Stimulated activated memory B cell treated with anti-CD40 and anti-IgM and Interleukin-4, amounts not matched to agents 10 μg/mL and 1 μg/mL and 100 μg/mL, for 72 hours (primary cell): ENCODE measurements around the gene UBAP1L.
A peak's percentile ranks its signal among the peaks of the same experiment; 100 is the strongest.
"Not testable (repeated sequence)": the region's sequence is repeated elsewhere in the genome, so short reads cannot be mapped to it uniquely, and the experiment has no call there.

Source experiments
- ATAC-seq: fragments of 150-1000 bp; cut with Tn5 transposase; 2 replicates; pipeline ENCODE4 v1.10.0; 2021
- H3K27ac Mint-ChIP-seq: one replicate; pipeline ENCODE4 v1.8.0; 2022; ENCODE audit warnings: mild to moderate bottlenecking, mixed read lengths
- H3K27me3 Mint-ChIP-seq: one replicate; pipeline ENCODE4 v1.8.0; 2022; ENCODE audit warnings: mixed read lengths
- H3K36me3 Mint-ChIP-seq: one replicate; pipeline ENCODE4 v1.8.0; 2022; ENCODE audit warnings: mixed read lengths
- H3K4me1 Mint-ChIP-seq: one replicate; pipeline ENCODE4 v1.8.0; 2022; ENCODE audit warnings: mixed read lengths
- H3K4me3 Mint-ChIP-seq: one replicate; pipeline ENCODE4 v1.8.0; 2022; ENCODE audit warnings: mild to moderate bottlenecking, moderate library complexity, mixed read lengths
- H3K9me3 Mint-ChIP-seq: one replicate; pipeline ENCODE4 v1.8.0; 2022; ENCODE audit warnings: mixed read lengths

The UBAP1L gene

GRCh38 chr15:65054333-65055200 is 60.4 kb downstream of the UBAP1L start:
- Mint-ChIP-seq H3K27ac (no peak overlapping the region), H3K27me3 (peaks cover 19% of the 10 kb centered on the region), H3K9me3 (no peaks in the 10 kb centered on the region), H3K36me3 (no peaks in the 10 kb centered on the region), H3K4me1 (peaks cover 18% of the 10 kb centered on the region), H3K4me3 (no peak overlapping the region)
- ATAC-seq: peak; percentile 60

- Mint-ChIP-seq H3K27ac (no peak overlapping the region), H3K36me3 (no peaks in the 10 kb centered on the region), H3K4me1 (peaks cover 25% of the 10 kb centered on the region), H3K4me3 (no peak overlapping the region), H3K27me3 (peaks cover 19% of the 10 kb centered on the region), H3K9me3 (no peaks in the 10 kb centered on the region)
- no peak for ATAC-seq
Measured at GRCh38 chr15:65052956-65053355, 62.0 kb downstream of the UBAP1L start.

- Mint-ChIP-seq H3K4me1 (peaks cover 25% of the 10 kb centered on the region), H3K4me3 (no peak overlapping the region), H3K36me3 (no peaks in the 10 kb centered on the region), H3K9me3 (no peaks in the 10 kb centered on the region), H3K27ac (no peak overlapping the region), H3K27me3 (peaks cover 8% of the 10 kb centered on the region)
- ATAC-seq: no peak
Measured at GRCh38 chr15:65051266-65051665, 63.7 kb downstream of the UBAP1L start.

GRCh38 chr15:65050270-65050669 is 64.7 kb downstream of the UBAP1L start:
- peaks cover 25% of the 10 kb centered on the region for H3K4me1 Mint-ChIP-seq
- H3K27me3 Mint-ChIP-seq: peaks cover 3% of the 10 kb centered on the region
- no peak overlapping the region for H3K27ac Mint-ChIP-seq
- no peaks in the 10 kb centered on the region for H3K9me3 Mint-ChIP-seq
- no peak for ATAC-seq
- no peak overlapping the region for H3K4me3 Mint-ChIP-seq
- no peaks in the 10 kb centered on the region for H3K36me3 Mint-ChIP-seq

GRCh38 chr15:65049418-65049840 is 65.6 kb downstream of the UBAP1L start:
- no peak overlapping the region for H3K27ac Mint-ChIP-seq
- peaks cover 9% of the 10 kb centered on the region for H3K27me3 Mint-ChIP-seq
- no peaks in the 10 kb centered on the region for H3K36me3 Mint-ChIP-seq
- H3K4me1 Mint-ChIP-seq: peaks cover 25% of the 10 kb centered on the region
- peak; percentile 93 for ATAC-seq
- H3K4me3 Mint-ChIP-seq: peak overlapping the region; percentile 61
- no peaks in the 10 kb centered on the region for H3K9me3 Mint-ChIP-seq

- peaks cover 9% of the 10 kb centered on the region for H3K27me3 Mint-ChIP-seq
- no peak overlapping the region for H3K4me3 Mint-ChIP-seq
- H3K9me3 Mint-ChIP-seq: no peaks in the 10 kb centered on the region
- H3K4me1 Mint-ChIP-seq: peaks cover 25% of the 10 kb centered on the region
- no peak overlapping the region for H3K27ac Mint-ChIP-seq
- no peaks in the 10 kb centered on the region for H3K36me3 Mint-ChIP-seq
- no peak for ATAC-seq
Measured at GRCh38 chr15:65048241-65048640, 66.8 kb downstream of the UBAP1L start.

GRCh38 chr15:65044724-65045481 is 70.1 kb downstream of the UBAP1L start, which contains the start of gene SLC51B:
SLC51B (plus strand) TSS chr15:65045387; CDS start chr15:65050005, 4,618 bp downstream.
- ATAC-seq: no peak
- Mint-ChIP-seq H3K4me1 (peaks cover 10% of the 10 kb centered on the region), H3K4me3 (no peak within 1 kb of the TSS), H3K9me3 (no peaks in the 10 kb centered on the region), H3K27ac (no peak within 1 kb of the TSS), H3K27me3 (peaks cover 9% of the 10 kb centered on the region), H3K36me3 (no peaks in the 10 kb centered on the region)

- H3K27me3 Mint-ChIP-seq, H3K9me3 Mint-ChIP-seq, ATAC-seq, H3K4me1 Mint-ChIP-seq, H3K36me3 Mint-ChIP-seq, H3K4me3 Mint-ChIP-seq, H3K27ac Mint-ChIP-seq: not testable (repeated sequence)
Measured at GRCh38 chr15:65044218-65044617, 70.8 kb downstream of the UBAP1L start.

- Mint-ChIP-seq H3K36me3 (no peaks in the 10 kb centered on the region), H3K4me1 (no peaks in the 10 kb centered on the region), H3K4me3 (no peak overlapping the region), H3K9me3 (no peaks in the 10 kb centered on the region), H3K27me3 (peaks cover 9% of the 10 kb centered on the region), H3K27ac (no peak overlapping the region)
- no peak for ATAC-seq
Measured at GRCh38 chr15:65042776-65043327, 72.1 kb downstream of the UBAP1L start.
